Measurements from ENCODE around the gene RYR3.

GRCh38 chr15:33795070-33795469 lies 484.3 kb downstream of the RYR3 start:
- no peak for TF ChIP-seq CTCF (IDR thresholded peaks at IDR 0.05; ENCODE audit: low read length)
- no peak for TF ChIP-seq EZH2 (optimal IDR thresholded peaks at IDR 0.05; ENCODE audit: low read depth, low read length)
